ENCODE measurements around the gene EIPR1. TPM values are rescaled to one million over a fixed set of nuclear protein-coding genes. Genes with fewer than 3 reads are reported as not detected.
"Not testable (repeated sequence)": the region's sequence is repeated elsewhere in the genome, so short reads cannot be mapped to it uniquely, and the experiment has no call there.

EIPR1 gene
- polyA plus RNA-seq, 2 of the 4 experiments (the other 2 are of a cell fraction): 55.0 to 65.0 TPM

GRCh38 chr2:3183766-3184165 lies 193.9 kb downstream of the EIPR1 start:
- ChIA-PET CTCF (no interaction called here), POLR2A (no interaction called here)
- Histone ChIP-seq H3K27ac (no peak overlapping the region), H3K4me2 (no peak overlapping the region), H3K4me3 (no peak overlapping the region), H3K4me1 (no peaks in the 10 kb centered on the region), H3K9me3 (no peaks in the 10 kb centered on the region)
- FAIRE-seq (no peak), DNase-seq (ENCODE audit: low read depth in 1 of 2, low spot score in 1 of 2) (no peak), ATAC-seq (no peak)
- no peak for TF ChIP-seq ZSCAN20 (CRISPR knock-in tag; IDR thresholded peaks at IDR 0.05)
- TF ChIP-seq SREBF2 (IDR thresholded peaks at IDR 0.05): no peak
- TF ChIP-seq ELK1 (IDR thresholded peaks at IDR 0.05; ENCODE audit: low read depth, low read length): no peak
- TF ChIP-seq CBX8 (IDR thresholded peaks at IDR 0.05): no peak
- TF ChIP-seq MAX (IDR thresholded peaks at IDR 0.05): no peak
- TF ChIP-seq E2F6 (IDR thresholded peaks at IDR 0.05; ENCODE audit: borderline replicate concordance, low read depth): no peak
- no peak for TF ChIP-seq ESRRA (IDR thresholded peaks at IDR 0.05; ENCODE audit: borderline replicate concordance, low read length)
- no peak for TF ChIP-seq ZNF302 (CRISPR knock-in tag; IDR thresholded peaks at IDR 0.05)
- no peak for TF ChIP-seq NR3C1 (IDR thresholded peaks at IDR 0.05)
- WGBS (ENCODE audit: missing lambda C conversion rate): 93% methylated on average over 10 of the region's 10 CpGs

- FAIRE-seq (no peak), ATAC-seq (no peak), DNase-seq (ENCODE audit: low read depth in 1 of 2, low spot score in 1 of 2) (no peak)
- Histone ChIP-seq H3K4me3 (no peak overlapping the region), H3K9me3 (no peaks in the 10 kb centered on the region), H3K4me2 (no peak overlapping the region), H3K27ac (no peak overlapping the region), H3K4me1 (no peaks in the 10 kb centered on the region)
- 94% methylated on average over 1 of the region's 2 CpGs for WGBS (ENCODE audit: missing lambda C conversion rate)
- POLR2A ChIA-PET: no interaction called here
- TF ChIP-seq ZSCAN20 (CRISPR knock-in tag; IDR thresholded peaks at IDR 0.05) (no peak), POLR2AphosphoS2 (conservative IDR thresholded peaks at IDR 0.05; ENCODE audit: low read length) (no peak), USF2 (IDR thresholded peaks at IDR 0.05) (no peak), NFE2L2 (conservative IDR thresholded peaks at IDR 0.05; ENCODE audit: low read length) (no peak), CBX8 (IDR thresholded peaks at IDR 0.05) (no peak), RAD21 (conservative IDR thresholded peaks at IDR 0.05 in 1 of 2, IDR thresholded peaks at IDR 0.05 in 1 of 2) (no peak), SREBF2 (IDR thresholded peaks at IDR 0.05) (no peak), JUN (IDR thresholded peaks at IDR 0.05) (no peak), JUNB (IDR thresholded peaks at IDR 0.05) (no peak), ZFP36 (IDR thresholded peaks at IDR 0.05; ENCODE audit: borderline replicate concordance, partially characterized antibody) (no peak), KDM1A (IDR thresholded peaks at IDR 0.05; ENCODE audit: low read depth) (no peak), RFX5 (IDR thresholded peaks at IDR 0.05) (no peak), GATA3 (IDR thresholded peaks at IDR 0.05; ENCODE audit: borderline replicate concordance) (no peak), POLR2A (IDR thresholded peaks at IDR 0.05; ENCODE audit: low read length) (no peak), BHLHE40 (IDR thresholded peaks at IDR 0.05; ENCODE audit: low read depth, low read length) (no peak), EHF (CRISPR knock-in tag; IDR thresholded peaks at IDR 0.05) (no peak), HEYL (CRISPR knock-in tag; IDR thresholded peaks at IDR 0.05) (no peak), RNF2 (IDR thresholded peaks at IDR 0.05; ENCODE audit: borderline replicate concordance, low read depth) (no peak)
- CTCF ChIA-PET: no interaction called here
Measured at GRCh38 chr2:3182848-3183247, 194.8 kb downstream of the EIPR1 start.

- POLR2A ChIA-PET: no interaction called here
- DNase-seq (ENCODE audit: low read depth in 1 of 2, low spot score in 1 of 2) (no peak), FAIRE-seq (no peak), ATAC-seq (no peak)
- Histone ChIP-seq H3K4me1 (no peaks in the 10 kb centered on the region), H3K9me3 (no peaks in the 10 kb centered on the region), H3K27ac (no peak overlapping the region), H3K4me2 (no peak overlapping the region), H3K4me3 (no peak overlapping the region)
- TF ChIP-seq FOSB (CRISPR knock-in tag; IDR thresholded peaks at IDR 0.05): no peak
- no peak for TF ChIP-seq GATA3 (IDR thresholded peaks at IDR 0.05; ENCODE audit: borderline replicate concordance)
- TF ChIP-seq CHD4 (IDR thresholded peaks at IDR 0.05; ENCODE audit: borderline replicate concordance): no peak
- no peak for TF ChIP-seq RNF2 (IDR thresholded peaks at IDR 0.05; ENCODE audit: borderline replicate concordance, low read depth)
- no peak for TF ChIP-seq KDM1A (IDR thresholded peaks at IDR 0.05; ENCODE audit: low read depth)
- WGBS (ENCODE audit: missing lambda C conversion rate): 88% methylated on average over 24 of the region's 24 CpGs
- CTCF ChIA-PET: no interaction called here
Measured at GRCh38 chr2:3181416-3182010, 196.1 kb downstream of the EIPR1 start.

- DNase-seq (ENCODE audit: low read depth in 1 of 2, low spot score in 1 of 2): peak in 1 of 2 experiments; percentile 14
- H3K27ac ChIP-seq, CTCF ChIA-PET, H3K9me3 ChIP-seq, H3K4me3 ChIP-seq, H3K4me1 ChIP-seq, H3K4me2 ChIP-seq, POLR2A ChIA-PET: not testable (repeated sequence)
- WGBS (ENCODE audit: missing lambda C conversion rate): 79% methylated on average over 30 of the region's 30 CpGs
- ATAC-seq: peak; percentile 49 to 80
- peak; percentile 100 for FAIRE-seq
Measured at GRCh38 chr2:3180909-3181221, 196.8 kb downstream of the EIPR1 start.
